ENCODE measurements around the gene HEATR5B. TPM values are rescaled to one million over a fixed set of nuclear protein-coding genes. Genes with fewer than 3 reads are reported as not detected.

The HEATR5B gene
- total RNA-seq, 1 experiment from 2014 or later = 12.6 TPM

DNA sequence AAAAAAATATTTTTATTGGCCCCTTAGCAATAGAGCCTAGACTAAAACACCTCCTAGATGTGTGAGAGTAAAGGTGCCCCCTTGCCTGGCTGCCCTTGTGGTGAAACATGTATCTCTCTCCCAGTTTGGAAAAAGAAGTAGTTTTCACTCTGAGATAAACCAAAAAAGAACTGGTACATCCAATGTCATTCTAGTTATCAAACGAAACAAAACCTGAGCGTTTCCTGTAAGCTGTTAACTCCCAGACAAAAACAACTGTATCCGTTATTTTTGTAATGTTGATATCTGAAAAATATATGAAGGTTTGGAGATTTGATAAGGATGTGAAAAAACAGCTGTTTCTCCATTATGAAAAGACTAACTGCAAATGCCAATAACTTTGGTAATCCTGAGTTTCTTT, 24.3 kb downstream of the HEATR5B start:
- Mint-ChIP-seq H3K36me3 (peaks cover 11% of the 10 kb centered on the region), H3K4me3 (no peak overlapping the region), H3K27me3 (ENCODE audit: low read depth) (no peaks in the 10 kb centered on the region), H3K9me3 (no peaks in the 10 kb centered on the region), H3K27ac (no peak overlapping the region), H3K4me1 (no peaks in the 10 kb centered on the region)
- DNase-seq (ENCODE audit: low spot score) (no peak), ATAC-seq (no peak)
- TF ChIP-seq, protein P1, sequence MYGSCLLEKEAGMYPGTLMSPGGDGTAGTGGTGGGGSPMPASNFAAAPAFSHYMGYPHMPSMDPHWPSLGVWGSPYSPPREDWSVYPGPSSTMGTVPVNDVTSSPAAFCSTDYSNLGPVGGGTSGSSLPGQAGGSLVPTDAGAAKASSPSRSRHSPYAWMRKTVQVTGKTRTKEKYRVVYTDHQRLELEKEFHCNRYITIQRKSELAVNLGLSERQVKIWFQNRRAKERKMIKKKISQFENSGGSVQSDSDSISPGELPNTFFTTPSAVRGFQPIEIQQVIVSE (CRISPR knock-in tag; IDR thresholded peaks at IDR 0.05; ENCODE audit: borderline replicate concordance) = no peak
- TF ChIP-seq, protein P2, sequence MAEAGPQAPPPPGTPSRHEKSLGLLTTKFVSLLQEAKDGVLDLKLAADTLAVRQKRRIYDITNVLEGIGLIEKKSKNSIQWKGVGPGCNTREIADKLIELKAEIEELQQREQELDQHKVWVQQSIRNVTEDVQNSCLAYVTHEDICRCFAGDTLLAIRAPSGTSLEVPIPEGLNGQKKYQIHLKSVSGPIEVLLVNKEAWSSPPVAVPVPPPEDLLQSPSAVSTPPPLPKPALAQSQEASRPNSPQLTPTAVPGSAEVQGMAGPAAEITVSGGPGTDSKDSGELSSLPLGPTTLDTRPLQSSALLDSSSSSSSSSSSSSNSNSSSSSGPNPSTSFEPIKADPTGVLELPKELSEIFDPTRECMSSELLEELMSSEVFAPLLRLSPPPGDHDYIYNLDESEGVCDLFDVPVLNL (CRISPR knock-in tag; IDR thresholded peaks at IDR 0.05; ENCODE audit: borderline replicate concordance, low read depth) = no peak
- TF ChIP-seq, protein P3, sequence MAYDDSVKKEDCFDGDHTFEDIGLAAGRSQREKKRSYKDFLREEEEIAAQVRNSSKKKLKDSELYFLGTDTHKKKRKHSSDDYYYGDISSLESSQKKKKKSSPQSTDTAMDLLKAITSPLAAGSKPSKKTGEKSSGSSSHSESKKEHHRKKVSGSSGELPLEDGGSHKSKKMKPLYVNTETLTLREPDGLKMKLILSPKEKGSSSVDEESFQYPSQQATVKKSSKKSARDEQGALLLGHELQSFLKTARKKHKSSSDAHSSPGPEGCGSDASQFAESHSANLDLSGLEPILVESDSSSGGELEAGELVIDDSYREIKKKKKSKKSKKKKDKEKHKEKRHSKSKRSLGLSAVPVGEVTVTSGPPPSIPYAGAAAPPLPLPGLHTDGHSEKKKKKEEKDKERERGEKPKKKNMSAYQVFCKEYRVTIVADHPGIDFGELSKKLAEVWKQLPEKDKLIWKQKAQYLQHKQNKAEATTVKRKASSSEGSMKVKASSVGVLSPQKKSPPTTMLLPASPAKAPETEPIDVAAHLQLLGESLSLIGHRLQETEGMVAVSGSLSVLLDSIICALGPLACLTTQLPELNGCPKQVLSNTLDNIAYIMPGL (CRISPR knock-in tag; IDR thresholded peaks at IDR 0.05) = no peak
- no peak for TF ChIP-seq ETV6 (CRISPR knock-in tag; IDR thresholded peaks at IDR 0.05)
- TF ChIP-seq KAT7 (CRISPR knock-in tag; IDR thresholded peaks at IDR 0.05; ENCODE audit: borderline replicate concordance) = no peak
- no peak for TF ChIP-seq OVOL2 (CRISPR knock-in tag; IDR thresholded peaks at IDR 0.05; ENCODE audit: borderline replicate concordance)
- no peak for TF ChIP-seq ZNF396 (CRISPR knock-in tag; IDR thresholded peaks at IDR 0.05; ENCODE audit: borderline replicate concordance)
- TF ChIP-seq MXD4 (CRISPR knock-in tag; IDR thresholded peaks at IDR 0.05; ENCODE audit: borderline replicate concordance) = no peak
- no peak for TF ChIP-seq ZNF138 (CRISPR knock-in tag; conservative IDR thresholded peaks at IDR 0.05)
- TF ChIP-seq PRRX2 (CRISPR knock-in tag; IDR thresholded peaks at IDR 0.05) = no peak
- TF ChIP-seq, protein P4, sequence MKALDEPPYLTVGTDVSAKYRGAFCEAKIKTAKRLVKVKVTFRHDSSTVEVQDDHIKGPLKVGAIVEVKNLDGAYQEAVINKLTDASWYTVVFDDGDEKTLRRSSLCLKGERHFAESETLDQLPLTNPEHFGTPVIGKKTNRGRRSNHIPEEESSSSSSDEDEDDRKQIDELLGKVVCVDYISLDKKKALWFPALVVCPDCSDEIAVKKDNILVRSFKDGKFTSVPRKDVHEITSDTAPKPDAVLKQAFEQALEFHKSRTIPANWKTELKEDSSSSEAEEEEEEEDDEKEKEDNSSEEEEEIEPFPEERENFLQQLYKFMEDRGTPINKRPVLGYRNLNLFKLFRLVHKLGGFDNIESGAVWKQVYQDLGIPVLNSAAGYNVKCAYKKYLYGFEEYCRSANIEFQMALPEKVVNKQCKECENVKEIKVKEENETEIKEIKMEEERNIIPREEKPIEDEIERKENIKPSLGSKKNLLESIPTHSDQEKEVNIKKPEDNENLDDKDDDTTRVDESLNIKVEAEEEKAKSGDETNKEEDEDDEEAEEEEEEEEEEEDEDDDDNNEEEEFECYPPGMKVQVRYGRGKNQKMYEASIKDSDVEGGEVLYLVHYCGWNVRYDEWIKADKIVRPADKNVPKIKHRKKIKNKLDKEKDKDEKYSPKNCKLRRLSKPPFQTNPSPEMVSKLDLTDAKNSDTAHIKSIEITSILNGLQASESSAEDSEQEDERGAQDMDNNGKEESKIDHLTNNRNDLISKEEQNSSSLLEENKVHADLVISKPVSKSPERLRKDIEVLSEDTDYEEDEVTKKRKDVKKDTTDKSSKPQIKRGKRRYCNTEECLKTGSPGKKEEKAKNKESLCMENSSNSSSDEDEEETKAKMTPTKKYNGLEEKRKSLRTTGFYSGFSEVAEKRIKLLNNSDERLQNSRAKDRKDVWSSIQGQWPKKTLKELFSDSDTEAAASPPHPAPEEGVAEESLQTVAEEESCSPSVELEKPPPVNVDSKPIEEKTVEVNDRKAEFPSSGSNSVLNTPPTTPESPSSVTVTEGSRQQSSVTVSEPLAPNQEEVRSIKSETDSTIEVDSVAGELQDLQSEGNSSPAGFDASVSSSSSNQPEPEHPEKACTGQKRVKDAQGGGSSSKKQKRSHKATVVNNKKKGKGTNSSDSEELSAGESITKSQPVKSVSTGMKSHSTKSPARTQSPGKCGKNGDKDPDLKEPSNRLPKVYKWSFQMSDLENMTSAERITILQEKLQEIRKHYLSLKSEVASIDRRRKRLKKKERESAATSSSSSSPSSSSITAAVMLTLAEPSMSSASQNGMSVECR (CRISPR knock-in tag; IDR thresholded peaks at IDR 0.05; ENCODE audit: borderline replicate concordance) = no peak
- no peak for TF ChIP-seq FOXJ3 (CRISPR knock-in tag; IDR thresholded peaks at IDR 0.05; ENCODE audit: borderline replicate concordance)
- no peak for TF ChIP-seq IRF2 (CRISPR knock-in tag; IDR thresholded peaks at IDR 0.05; ENCODE audit: borderline replicate concordance, low read depth)
- TF ChIP-seq NFATC4 (CRISPR knock-in tag; IDR thresholded peaks at IDR 0.05) = no peak
- TF ChIP-seq, protein P5, sequence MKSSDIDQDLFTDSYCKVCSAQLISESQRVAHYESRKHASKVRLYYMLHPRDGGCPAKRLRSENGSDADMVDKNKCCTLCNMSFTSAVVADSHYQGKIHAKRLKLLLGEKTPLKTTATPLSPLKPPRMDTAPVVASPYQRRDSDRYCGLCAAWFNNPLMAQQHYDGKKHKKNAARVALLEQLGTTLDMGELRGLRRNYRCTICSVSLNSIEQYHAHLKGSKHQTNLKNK (CRISPR knock-in tag; IDR thresholded peaks at IDR 0.05) = no peak
- no peak for TF ChIP-seq RORB (CRISPR knock-in tag; IDR thresholded peaks at IDR 0.05)
- TF ChIP-seq ZNF263 (CRISPR knock-in tag; IDR thresholded peaks at IDR 0.05; ENCODE audit: low read depth) = no peak
- TF ChIP-seq ZNF317 (CRISPR knock-in tag; IDR thresholded peaks at IDR 0.05; ENCODE audit: borderline replicate concordance, low read depth) = no peak
- TF ChIP-seq JUN (CRISPR knock-in tag; IDR thresholded peaks at IDR 0.05) = no peak
- TF ChIP-seq, protein P6, sequence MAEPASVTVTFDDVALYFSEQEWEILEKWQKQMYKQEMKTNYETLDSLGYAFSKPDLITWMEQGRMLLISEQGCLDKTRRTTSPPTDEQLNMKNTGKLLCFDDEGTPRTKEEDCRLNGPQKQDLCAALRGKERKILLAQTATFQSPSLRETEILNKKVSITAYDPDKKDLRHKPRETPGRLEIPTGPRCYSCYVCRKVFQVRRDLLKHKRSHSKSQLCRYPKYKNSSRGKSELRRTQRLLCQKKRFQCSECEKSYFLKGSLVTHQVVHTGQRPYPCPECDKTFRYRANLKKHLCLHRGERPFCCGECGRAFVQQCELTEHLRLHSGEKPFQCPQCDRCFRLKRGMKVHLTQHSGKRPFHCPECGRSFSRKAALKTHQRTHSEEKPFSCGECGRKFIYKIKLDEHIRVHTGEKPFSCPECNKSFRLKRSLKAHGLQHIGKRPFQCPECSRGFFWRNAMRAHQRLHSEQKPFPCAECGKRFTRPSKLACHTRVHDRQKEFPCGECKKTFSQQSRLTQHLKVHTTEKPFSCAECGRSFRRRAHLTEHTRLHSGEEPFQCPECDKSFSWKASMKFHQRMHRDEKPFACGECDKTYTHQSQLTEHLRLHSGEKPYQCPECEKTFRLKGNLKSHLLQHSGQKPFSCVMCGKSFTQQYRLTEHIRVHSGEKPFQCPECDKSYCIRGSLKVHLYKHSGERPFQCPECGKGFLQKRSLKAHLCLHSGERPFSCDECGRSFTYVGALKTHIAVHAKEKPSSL (CRISPR knock-in tag; conservative IDR thresholded peaks at IDR 0.05) = no peak
- CTCF ChIA-PET = interaction anchor here (0.7 kb wide), 1 partner anchor 234 kb away, joined by 5 read pairs; no protein-coding TSS in a partner anchor
- POLR2A ChIA-PET = no interaction called here

Measured in WTC11 (cell line).